A549 (cell line): ENCODE results near the gene CRYGA. TPM values are rescaled to one million over a fixed set of nuclear protein-coding genes. Genes with fewer than 3 reads are reported as not detected.

ENCODE experiments used
- ATAC-seq, 2 experiments: fragments of 200-7000 bp in 1 of 2; fragments of >200 bp in 1 of 2; cut with Nextera tagmentation in 1 of 2; cut with Tn5 transposase in 1 of 2; 3 replicates each; pipeline versions ENCODE4 v1.8.0 to v1.9.1; 2018 to 2020; ENCODE audit warnings: mild to moderate bottlenecking in 1 of 2, moderate library complexity in 1 of 2
- CTCF ChIA-PET: fragments of 300-600 bp; sonication (Branson Sonifier 250); formaldehyde crosslinking; extraction: SDS; loops from one replicate; lab custom pipeline; 2021; ENCODE audit warnings: antibody characterized with exemption, inconsistent platforms; lab: Yijun Ruan, JAX
- POLR2A ChIA-PET: fragments of 350-600 bp; formaldehyde crosslinking; extraction: SDS; loops from one replicate; lab custom pipeline; 2021; ENCODE audit warnings: antibody characterized with exemption, inconsistent platforms; lab: Yijun Ruan, JAX
- DNase-seq, 2 experiments: peaks; one replicate each; pipeline versions ENCODE4 v3.0.0 to v3.0.0-alpha.2; 2011 to 2016; ENCODE audit warnings: low read depth in 1 of 2, low spot score in 1 of 2
- FAIRE-seq: peaks from 2 replicates; lab custom pipeline; 2011; peaks lifted over from hg19 to GRCh38; lab: Jason Lieb, UNC
- H3K27ac ChIP-seq, 2 experiments: fragments of >200 bp; sonication (Bioruptor Twin); formaldehyde crosslinking; 3 replicates each; pipeline ENCODE4 v1.5.1; 2016 to 2017
- H3K4me1 ChIP-seq: fragments of >200 bp; sonication (Bioruptor Twin); formaldehyde crosslinking; 3 replicates; pipeline ENCODE4 v1.6.1; 2016
- H3K4me2 ChIP-seq: fragments of >200 bp; sonication (Bioruptor Twin); formaldehyde crosslinking; 3 replicates; pipeline ENCODE4 v1.6.1; 2016
- H3K4me3 ChIP-seq: fragments of >200 bp; sonication (Bioruptor Twin); formaldehyde crosslinking; 3 replicates; pipeline ENCODE4 v1.5.1; 2016
- H3K9me3 ChIP-seq: fragments of >200 bp; sonication (Bioruptor Twin); formaldehyde crosslinking; 3 replicates; pipeline ENCODE4 v1.6.1; 2016
- BHLHE40 ChIP-seq: IDR thresholded peaks from 2 replicates; pipeline ENCODE4 v1.6.1; 2012; ENCODE audit warnings: low read depth, low read length, inconsistent platforms
- CHD4 ChIP-seq: fragments of 200-600 bp; sonication (generic); IDR thresholded peaks from 2 replicates; pipeline ENCODE4 v1.6.1; 2016; ENCODE audit warnings: antibody characterized with exemption, mild to moderate bottlenecking, borderline replicate concordance
- HEYL ChIP-seq: fragments of 250-450 bp; sonication (Bioruptor Pico); IDR thresholded peaks from 2 replicates; pipeline ENCODE4 v1.8.0; 2021; ENCODE audit warnings: mild to moderate bottlenecking, moderate library complexity
- HOXA7 ChIP-seq: fragments of 250-450 bp; sonication (Bioruptor Pico); IDR thresholded peaks from 2 replicates; pipeline ENCODE4 v1.5.0; 2020; ENCODE audit warnings: mild to moderate bottlenecking, moderate library complexity
- JUN ChIP-seq, 2 experiments: fragments of >200 bp; sonication (Bioruptor Twin); formaldehyde crosslinking; IDR thresholded peaks; 2 replicates in 1 of 2; 3 replicates in 1 of 2; pipeline ENCODE4 v1.6.1; 2016 to 2017
- MAFK ChIP-seq: fragments of 450-650 bp; IDR thresholded peaks from 2 replicates; pipeline ENCODE4 v1.6.1; 2014; ENCODE audit not compliant: partially characterized antibody
- SMC3 ChIP-seq: fragments of >200 bp; sonication (Bioruptor Twin); formaldehyde crosslinking; IDR thresholded peaks from 3 replicates; pipeline ENCODE4 v1.6.1; 2018; ENCODE audit warnings: inconsistent platforms
- TP53 ChIP-seq: fragments of 250-450 bp; sonication (Bioruptor Pico); IDR thresholded peaks from 2 replicates; pipeline ENCODE4 v1.5.0; 2021; ENCODE audit warnings: mild to moderate bottlenecking, moderate library complexity
- WGBS: methylation state at CpG from one replicate; pipeline ENCODE4 v1.1.6; 2017; ENCODE audit errors: missing lambda C conversion rate; 5-methylcytosine and 5-hydroxymethylcytosine counted together
- polyA plus RNA-seq, 4 experiments: library from polyadenylated mRNA; depleted of rRNA in 3 of 4; stranded (reverse); fragments of >200 nt; fragmentation: RNase III in 1 of 4; extraction: RNeasy Plus Mini Kit Qiagen cat#74134 plus additional on column Dnase treatment in 1 of 4; gene quantifications; 2 replicates in 3 of 4; 3 replicates in 1 of 4; pipeline ENCODE4 v1.2.3, GENCODE V29; 2011 to 2017
- TF ChIP-seq, protein P1 (sequence below): fragments of 250-450 bp; sonication (Bioruptor Pico); IDR thresholded peaks from 2 replicates; pipeline ENCODE4 v1.5.0; 2021; ENCODE audit warnings: mild to moderate bottlenecking, moderate library complexity, borderline replicate concordance
- TF ChIP-seq, protein P2 (sequence below): IDR thresholded peaks from 2 replicates; pipeline ENCODE4 v1.6.1; 2012; ENCODE audit warnings: low read depth, borderline replicate concordance
- TF ChIP-seq, protein P3 (sequence below): fragments of >200 bp; sonication (Bioruptor Twin); formaldehyde crosslinking; IDR thresholded peaks from 3 replicates; pipeline ENCODE4 v1.6.1; 2016
- TF ChIP-seq, protein P4 (sequence below): IDR thresholded peaks from 2 replicates; pipeline ENCODE4 v1.6.1; 2012
- TF ChIP-seq, protein P5 (sequence below): fragments of 200-600 bp; sonication (generic); IDR thresholded peaks from 2 replicates; pipeline ENCODE4 v1.6.1; 2016; ENCODE audit warnings: antibody characterized with exemption, mild to moderate bottlenecking, moderate library complexity
- TF ChIP-seq, protein P6 (sequence below): fragments of 250-450 bp; sonication (Bioruptor Pico); IDR thresholded peaks from 2 replicates; pipeline ENCODE4 v1.5.0; 2020; ENCODE audit warnings: low read depth, mild to moderate bottlenecking, moderate library complexity

Gene CRYGA
- polyA plus RNA-seq, 2 of the 4 experiments (the other 2 are of a cell fraction): not detected

DNA sequence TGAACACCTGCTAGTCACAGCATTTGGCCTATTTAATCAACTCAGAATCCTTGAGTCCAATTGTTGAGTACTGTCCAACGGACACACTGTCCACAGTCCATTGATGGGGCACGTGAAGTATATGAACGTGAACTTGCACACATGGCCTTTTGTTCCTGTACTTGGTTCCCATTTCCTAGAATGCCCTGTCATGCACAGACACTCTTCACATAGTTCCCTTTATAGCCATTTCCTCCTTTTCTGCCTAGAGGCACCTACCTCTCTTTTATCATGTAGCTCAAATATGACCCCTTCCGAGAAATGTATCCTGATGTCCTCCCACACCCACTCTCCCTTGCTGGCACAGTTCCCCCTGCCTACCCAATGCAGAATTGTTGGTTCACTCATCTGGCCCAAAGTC is 8.7 kb upstream of the CRYGA start:
- POLR2A ChIA-PET: no interaction called here
- H3K4me1 ChIP-seq: 0 out of 3 replicates have a peak, but pooled peaks cover 3% of the 10 kb centered on the region
- no peak for FAIRE-seq
- TF ChIP-seq TP53 (CRISPR knock-in tag): no peak
- no peak for TF ChIP-seq HEYL (CRISPR knock-in tag)
- no peak for TF ChIP-seq SMC3
- TF ChIP-seq, protein P1, sequence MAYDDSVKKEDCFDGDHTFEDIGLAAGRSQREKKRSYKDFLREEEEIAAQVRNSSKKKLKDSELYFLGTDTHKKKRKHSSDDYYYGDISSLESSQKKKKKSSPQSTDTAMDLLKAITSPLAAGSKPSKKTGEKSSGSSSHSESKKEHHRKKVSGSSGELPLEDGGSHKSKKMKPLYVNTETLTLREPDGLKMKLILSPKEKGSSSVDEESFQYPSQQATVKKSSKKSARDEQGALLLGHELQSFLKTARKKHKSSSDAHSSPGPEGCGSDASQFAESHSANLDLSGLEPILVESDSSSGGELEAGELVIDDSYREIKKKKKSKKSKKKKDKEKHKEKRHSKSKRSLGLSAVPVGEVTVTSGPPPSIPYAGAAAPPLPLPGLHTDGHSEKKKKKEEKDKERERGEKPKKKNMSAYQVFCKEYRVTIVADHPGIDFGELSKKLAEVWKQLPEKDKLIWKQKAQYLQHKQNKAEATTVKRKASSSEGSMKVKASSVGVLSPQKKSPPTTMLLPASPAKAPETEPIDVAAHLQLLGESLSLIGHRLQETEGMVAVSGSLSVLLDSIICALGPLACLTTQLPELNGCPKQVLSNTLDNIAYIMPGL (CRISPR knock-in tag): no peak
- TF ChIP-seq JUN (IDR thresholded peaks at IDR 0.05): no peak
- TF ChIP-seq, protein P2, sequence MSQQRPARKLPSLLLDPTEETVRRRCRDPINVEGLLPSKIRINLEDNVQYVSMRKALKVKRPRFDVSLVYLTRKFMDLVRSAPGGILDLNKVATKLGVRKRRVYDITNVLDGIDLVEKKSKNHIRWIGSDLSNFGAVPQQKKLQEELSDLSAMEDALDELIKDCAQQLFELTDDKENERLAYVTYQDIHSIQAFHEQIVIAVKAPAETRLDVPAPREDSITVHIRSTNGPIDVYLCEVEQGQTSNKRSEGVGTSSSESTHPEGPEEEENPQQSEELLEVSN: no peak
- TF ChIP-seq, protein P3, sequence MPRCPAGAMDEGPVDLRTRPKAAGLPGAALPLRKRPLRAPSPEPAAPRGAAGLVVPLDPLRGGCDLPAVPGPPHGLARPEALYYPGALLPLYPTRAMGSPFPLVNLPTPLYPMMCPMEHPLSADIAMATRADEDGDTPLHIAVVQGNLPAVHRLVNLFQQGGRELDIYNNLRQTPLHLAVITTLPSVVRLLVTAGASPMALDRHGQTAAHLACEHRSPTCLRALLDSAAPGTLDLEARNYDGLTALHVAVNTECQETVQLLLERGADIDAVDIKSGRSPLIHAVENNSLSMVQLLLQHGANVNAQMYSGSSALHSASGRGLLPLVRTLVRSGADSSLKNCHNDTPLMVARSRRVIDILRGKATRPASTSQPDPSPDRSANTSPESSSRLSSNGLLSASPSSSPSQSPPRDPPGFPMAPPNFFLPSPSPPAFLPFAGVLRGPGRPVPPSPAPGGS: no peak
- TF ChIP-seq, protein P4, sequence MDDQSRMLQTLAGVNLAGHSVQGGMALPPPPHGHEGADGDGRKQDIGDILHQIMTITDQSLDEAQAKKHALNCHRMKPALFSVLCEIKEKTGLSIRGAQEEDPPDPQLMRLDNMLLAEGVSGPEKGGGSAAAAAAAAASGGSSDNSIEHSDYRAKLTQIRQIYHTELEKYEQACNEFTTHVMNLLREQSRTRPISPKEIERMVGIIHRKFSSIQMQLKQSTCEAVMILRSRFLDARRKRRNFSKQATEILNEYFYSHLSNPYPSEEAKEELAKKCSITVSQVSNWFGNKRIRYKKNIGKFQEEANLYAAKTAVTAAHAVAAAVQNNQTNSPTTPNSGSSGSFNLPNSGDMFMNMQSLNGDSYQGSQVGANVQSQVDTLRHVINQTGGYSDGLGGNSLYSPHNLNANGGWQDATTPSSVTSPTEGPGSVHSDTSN: no peak
- no peak for TF ChIP-seq BHLHE40
- no peak for TF ChIP-seq CHD4
- no peak for TF ChIP-seq HOXA7
- TF ChIP-seq, protein P5, sequence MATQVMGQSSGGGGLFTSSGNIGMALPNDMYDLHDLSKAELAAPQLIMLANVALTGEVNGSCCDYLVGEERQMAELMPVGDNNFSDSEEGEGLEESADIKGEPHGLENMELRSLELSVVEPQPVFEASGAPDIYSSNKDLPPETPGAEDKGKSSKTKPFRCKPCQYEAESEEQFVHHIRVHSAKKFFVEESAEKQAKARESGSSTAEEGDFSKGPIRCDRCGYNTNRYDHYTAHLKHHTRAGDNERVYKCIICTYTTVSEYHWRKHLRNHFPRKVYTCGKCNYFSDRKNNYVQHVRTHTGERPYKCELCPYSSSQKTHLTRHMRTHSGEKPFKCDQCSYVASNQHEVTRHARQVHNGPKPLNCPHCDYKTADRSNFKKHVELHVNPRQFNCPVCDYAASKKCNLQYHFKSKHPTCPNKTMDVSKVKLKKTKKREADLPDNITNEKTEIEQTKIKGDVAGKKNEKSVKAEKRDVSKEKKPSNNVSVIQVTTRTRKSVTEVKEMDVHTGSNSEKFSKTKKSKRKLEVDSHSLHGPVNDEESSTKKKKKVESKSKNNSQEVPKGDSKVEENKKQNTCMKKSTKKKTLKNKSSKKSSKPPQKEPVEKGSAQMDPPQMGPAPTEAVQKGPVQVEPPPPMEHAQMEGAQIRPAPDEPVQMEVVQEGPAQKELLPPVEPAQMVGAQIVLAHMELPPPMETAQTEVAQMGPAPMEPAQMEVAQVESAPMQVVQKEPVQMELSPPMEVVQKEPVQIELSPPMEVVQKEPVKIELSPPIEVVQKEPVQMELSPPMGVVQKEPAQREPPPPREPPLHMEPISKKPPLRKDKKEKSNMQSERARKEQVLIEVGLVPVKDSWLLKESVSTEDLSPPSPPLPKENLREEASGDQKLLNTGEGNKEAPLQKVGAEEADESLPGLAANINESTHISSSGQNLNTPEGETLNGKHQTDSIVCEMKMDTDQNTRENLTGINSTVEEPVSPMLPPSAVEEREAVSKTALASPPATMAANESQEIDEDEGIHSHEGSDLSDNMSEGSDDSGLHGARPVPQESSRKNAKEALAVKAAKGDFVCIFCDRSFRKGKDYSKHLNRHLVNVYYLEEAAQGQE: no peak
- TF ChIP-seq, all 56 proteins: peak for 0
- Histone ChIP-seq H3K9me3 (no peaks in the 10 kb centered on the region), H3K4me2 (no peak overlapping the region), H3K27ac (no peak overlapping the region), H3K4me3 (no peak overlapping the region)
- WGBS: 80% methylated on average over 4 of the region's 4 CpGs
- DNase-seq: no peak
- no peak for ATAC-seq
- CTCF ChIA-PET: no interaction called here

DNA sequence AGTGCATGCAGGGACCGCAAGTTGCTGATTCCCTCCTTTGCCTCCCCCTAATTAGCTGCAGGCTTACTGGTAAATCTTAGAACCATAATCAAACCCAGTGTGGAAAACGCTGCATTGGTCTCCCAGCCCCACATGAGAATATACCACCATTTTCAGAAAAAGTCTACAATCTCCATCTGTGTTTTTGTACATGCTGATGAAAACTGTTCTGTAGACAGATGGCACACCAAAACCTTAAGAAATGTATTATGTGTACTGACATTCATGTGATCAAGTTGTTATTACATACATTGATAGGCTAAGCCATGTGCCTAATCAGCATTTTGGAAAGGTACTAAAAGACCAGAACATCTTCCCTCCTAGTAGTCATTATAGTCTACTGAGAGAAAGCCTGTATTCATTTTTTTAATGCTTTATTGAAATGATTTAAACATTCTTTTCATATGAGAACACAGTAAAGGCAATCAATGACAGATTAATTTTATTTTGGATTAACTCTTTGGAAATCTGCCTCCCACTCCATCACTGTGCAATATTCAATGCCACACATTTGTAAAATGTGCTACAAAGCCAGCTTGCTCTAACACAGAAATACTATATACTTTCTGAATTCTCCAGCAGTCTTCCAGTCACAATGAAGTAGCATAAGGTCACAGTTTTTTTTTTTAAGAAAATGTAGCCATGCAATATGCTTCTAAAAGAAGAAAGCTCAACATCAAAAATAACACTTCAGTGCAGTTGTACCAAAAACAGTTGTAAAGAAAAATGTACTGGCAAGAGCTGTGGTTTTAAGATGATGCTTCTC is 1.8 kb upstream of the CRYGA start:
- ChIA-PET CTCF (interaction anchor here (0.8 to 2.1 kb wide), 2 partner anchors 10 to 63 kb away, joined by 3 to 11 read pairs; no protein-coding TSS in a partner anchor), POLR2A (no interaction called here)
- WGBS: 45% methylated on average over 2 of the region's 2 CpGs
- Histone ChIP-seq H3K4me1 (no peaks in the 10 kb centered on the region), H3K9me3 (no peaks in the 10 kb centered on the region), H3K27ac (no peak overlapping the region), H3K4me2 (no peak overlapping the region), H3K4me3 (no peak overlapping the region)
- ATAC-seq: no peak; a peak in 1 of 6 replicates
- TF ChIP-seq, protein P6, sequence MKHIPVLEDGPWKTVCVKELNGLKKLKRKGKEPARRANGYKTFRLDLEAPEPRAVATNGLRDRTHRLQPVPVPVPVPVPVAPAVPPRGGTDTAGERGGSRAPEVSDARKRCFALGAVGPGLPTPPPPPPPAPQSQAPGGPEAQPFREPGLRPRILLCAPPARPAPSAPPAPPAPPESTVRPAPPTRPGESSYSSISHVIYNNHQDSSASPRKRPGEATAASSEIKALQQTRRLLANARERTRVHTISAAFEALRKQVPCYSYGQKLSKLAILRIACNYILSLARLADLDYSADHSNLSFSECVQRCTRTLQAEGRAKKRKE (CRISPR knock-in tag): no peak
- TF ChIP-seq HEYL (CRISPR knock-in tag) (no peak), MAFK (peak; percentile 71)
- DNase-seq: no peak
- FAIRE-seq: no peak
